GM12878 (cell line): ENCODE results near the gene CIAO2A. TPM values are rescaled to one million over a fixed set of nuclear protein-coding genes. Genes with fewer than 3 reads are reported as not detected.

Experiments
- ATAC-seq: fragments of 200-7000 bp; cut with Tn5 transposase; 3 replicates; pipeline ENCODE4 v1.9.1; 2020; ENCODE audit warnings: mild to moderate bottlenecking, moderate library complexity
- BruUV-seq: library from RNA; stranded (reverse); fragments of 400-500 nt; replicated peaks from 2 replicates; lab custom pipeline; 2021; lab: Mats Ljungman, UMichigan
- CTCF ChIA-PET: fragments of 300-600 bp; sonication (Branson Sonifier 250); formaldehyde crosslinking; extraction: SDS; loops from one replicate; lab custom pipeline; 2021; ENCODE audit warnings: inconsistent platforms; lab: Yijun Ruan, JAX
- POLR2A ChIA-PET: fragments of 350-600 bp; formaldehyde crosslinking; extraction: SDS; loops from one replicate; lab custom pipeline; 2021; ENCODE audit warnings: inconsistent platforms; lab: Charles Lee
- RAD21 ChIA-PET: fragments of 300-600 bp; sonication (Branson Sonifier 250); formaldehyde crosslinking; loops from one replicate; lab custom pipeline; 2023; ENCODE audit warnings: antibody characterized with exemption; ENCODE audit not compliant: unreplicated experiment; lab: Charles Lee
- SMC1A ChIA-PET: fragments of 300-600 bp; sonication (Branson Sonifier 250); formaldehyde crosslinking; loops from one replicate; lab custom pipeline; 2023; ENCODE audit not compliant: unreplicated experiment, uncharacterized antibody; lab: Charles Lee
- DNase-seq: peaks from one replicate; pipeline ENCODE4 v3.0.0-alpha.2; 2011; ENCODE audit warnings: low read depth, low spot score
- FAIRE-seq: peaks from 3 replicates; lab custom pipeline; 2011; peaks lifted over from hg19 to GRCh38; lab: Jason Lieb, UNC
- H2AFZ ChIP-seq: 2 replicates; pipeline ENCODE4 v1.6.0; 2011; ENCODE audit warnings: low read depth, low read length, control low read depth; ENCODE audit not compliant: control insufficient read depth
- H3K27ac ChIP-seq: 2 replicates; pipeline ENCODE4 v1.5.1; 2011; ENCODE audit warnings: control low read depth; ENCODE audit not compliant: control insufficient read depth, insufficient read depth
- H3K27me3 ChIP-seq, 2 experiments: replicated peaks in 1 of 2; 2 replicates each; pipeline versions ENCODE4 v1.6.0 to v1.6.1; 2011; ENCODE audit warnings: low read length in 1 of 2; ENCODE audit not compliant: control insufficient read depth in 2 of 2, insufficient read depth in 2 of 2
- H3K36me3 ChIP-seq, 2 experiments: 2 replicates each; pipeline ENCODE4 v1.5.1; 2011; ENCODE audit warnings: low read length in 1 of 2; ENCODE audit not compliant: control insufficient read depth in 2 of 2, insufficient read depth in 2 of 2
- H3K4me1 ChIP-seq: 2 replicates; pipeline ENCODE4 v1.6.1; 2011; ENCODE audit warnings: mild to moderate bottlenecking, low read length, moderate library complexity, mixed read lengths; ENCODE audit not compliant: control insufficient read depth, insufficient read depth
- H3K4me2 ChIP-seq: 2 replicates; pipeline ENCODE4 v1.6.0; 2011; ENCODE audit warnings: control low read depth; ENCODE audit not compliant: control insufficient read depth, insufficient read depth
- H3K4me3 ChIP-seq: fragments of 200-600 bp; sonication (generic); 2 replicates; pipeline ENCODE4 v1.5.1; 2016
- H3K79me2 ChIP-seq: 2 replicates; pipeline ENCODE4 v1.6.0; 2011; ENCODE audit warnings: low read length; ENCODE audit not compliant: control insufficient read depth, insufficient read depth
- H3K9ac ChIP-seq: 2 replicates; pipeline ENCODE4 v1.8.0; 2011; ENCODE audit warnings: low read length, control low read depth, mixed read lengths; ENCODE audit not compliant: control insufficient read depth, insufficient read depth
- H3K9me3 ChIP-seq: replicated peaks from 3 replicates; pipeline ENCODE4 v1.5.1; 2011; ENCODE audit warnings: mild to moderate bottlenecking, low read length; ENCODE audit not compliant: control insufficient read depth, insufficient read depth
- H4K20me1 ChIP-seq: 2 replicates; pipeline ENCODE4 v1.6.0; 2011; ENCODE audit not compliant: control insufficient read depth, insufficient read depth
- ASH2L ChIP-seq: fragments of 300-600, 200-600 bp; sonication (generic); IDR thresholded peaks from 2 replicates; pipeline ENCODE4 v1.6.1; 2017; ENCODE audit warnings: low read depth, mild to moderate bottlenecking, borderline replicate concordance
- BCL11A ChIP-seq: IDR thresholded peaks from 2 replicates; pipeline ENCODE4 v1.6.1; 2011; ENCODE audit warnings: low read depth, low read length
- CEBPB ChIP-seq, 2 experiments: fragments of 150-350 bp in 1 of 2; IDR thresholded peaks; 2 replicates each; pipeline ENCODE4 v1.6.1; 2012 to 2014; ENCODE audit warnings: low read depth in 2 of 2, low read length in 2 of 2, borderline replicate concordance in 1 of 2, inconsistent platforms in 1 of 2
- ESRRA ChIP-seq: IDR thresholded peaks from 2 replicates; pipeline ENCODE4 v1.6.1; 2012; ENCODE audit warnings: mild to moderate bottlenecking, low read length, improper control_type of control experiment
- EZH2 ChIP-seq: IDR thresholded peaks from 2 replicates; pipeline ENCODE4 v1.6.1; 2012; ENCODE audit warnings: low read depth, mild to moderate bottlenecking, control low read depth, inconsistent platforms, low read length, borderline replicate concordance; ENCODE audit not compliant: control insufficient read depth
- JUNB ChIP-seq: IDR thresholded peaks from 2 replicates; pipeline ENCODE4 v1.6.1; 2016; ENCODE audit warnings: antibody characterized with exemption, mild to moderate bottlenecking
- MEF2A ChIP-seq: IDR thresholded peaks from 2 replicates; pipeline ENCODE4 v1.6.1; 2011; ENCODE audit warnings: low read depth, mild to moderate bottlenecking, low read length, moderate library complexity; ENCODE audit not compliant: insufficient read depth
- MYB ChIP-seq: fragments of 150-350 bp; IDR thresholded peaks from 2 replicates; pipeline ENCODE4 v1.6.1; 2014; ENCODE audit warnings: mild to moderate bottlenecking, low read depth, low read length, borderline replicate concordance
- PAX8 ChIP-seq: fragments of 450-650 bp; IDR thresholded peaks from 2 replicates; pipeline ENCODE4 v1.6.1; 2017; ENCODE audit warnings: mild to moderate bottlenecking, moderate library complexity
- POLR2AphosphoS2 ChIP-seq: IDR thresholded peaks from 2 replicates; pipeline ENCODE4 v1.6.1; 2011; ENCODE audit warnings: low read depth, mild to moderate bottlenecking, low read length, improper control_type of control experiment, moderate library complexity
- RCOR1 ChIP-seq: conservative IDR thresholded peaks from 2 replicates; pipeline ENCODE4 v1.6.1; 2012; ENCODE audit warnings: low read depth, low read length, improper control_type of control experiment
- SP1 ChIP-seq: IDR thresholded peaks from one replicate; pipeline ENCODE4 v1.6.1; 2011; ENCODE audit warnings: low read depth, low read length
- STAT3 ChIP-seq: IDR thresholded peaks from 2 replicates; pipeline ENCODE4 v1.6.1; 2011; ENCODE audit warnings: low read depth, low read length, improper control_type of control experiment
- TCF3 ChIP-seq: IDR thresholded peaks from 2 replicates; pipeline ENCODE4 v1.6.1; 2012; ENCODE audit warnings: low read depth, mild to moderate bottlenecking, low read length, borderline replicate concordance; ENCODE audit not compliant: insufficient read depth
- ZNF207 ChIP-seq: fragments of 450-650 bp; IDR thresholded peaks from 2 replicates; pipeline ENCODE4 v1.6.1; 2014; ENCODE audit warnings: antibody characterized with exemption, mild to moderate bottlenecking, borderline replicate concordance
- WGBS: methylation state at CpG from one replicate; pipeline ENCODE4 v1.1.6; 2016; ENCODE audit warnings: low lambda C conversion rate; ENCODE audit not compliant: insufficient replicate concordance, insufficient coverage; ENCODE audit errors: missing lambda C conversion rate; 5-methylcytosine and 5-hydroxymethylcytosine counted together
- in situ Hi-C: fragments of 300-500 bp; cut with MboI; formaldehyde crosslinking; loops from 9 replicates; pipeline ENCODE4 v1.14.3; 2018; ENCODE audit warnings: mixed read lengths
- intact Hi-C: fragments of 100-400 bp; cut with micrococcal nuclease; formaldehyde crosslinking; loops from one replicate; pipeline ENCODE4 v1.14.2; 2022; ENCODE audit not compliant: unreplicated experiment
- polyA plus RNA-seq, 11 experiments: library from polyadenylated mRNA; depleted of rRNA in 4 of 11; unstranded in 6 of 11; stranded (reverse) in 5 of 11; fragments of >200 nt; fragmentation: Nextera tagmentation in 4 of 11; fragmentation: Illumina TruSeq in 1 of 11; extraction: Ambion mirVana in 4 of 11; extraction: Trizol in 1 of 11; gene quantifications; 1 replicate in 1 of 11; 2 replicates in 10 of 11; pipeline versions ENCODE4 v1.2.1 to v1.2.3, GENCODE V29; 2011 to 2016; ENCODE audit warnings: inconsistent platforms in 2 of 11, missing spikeins in 2 of 11, low read depth in 1 of 11
- total RNA-seq, 4 experiments: library from RNA; depleted of rRNA in 3 of 4; stranded (reverse); fragments of >200 nt in 3 of 4; fragmentation: Illumina TruSeq in 1 of 4; extraction: Trizol in 1 of 4; gene quantifications; 2 replicates each; pipeline versions ENCODE4 v1.2.1 to v1.2.3, GENCODE V29; 2013 to 2021
- TF ChIP-seq, protein P1 (sequence below): IDR thresholded peaks from 2 replicates; pipeline ENCODE4 v1.6.1; 2011; ENCODE audit warnings: borderline replicate concordance, low read depth, mild to moderate bottlenecking, moderate library complexity, mixed read lengths, low read length; ENCODE audit not compliant: insufficient read depth; ENCODE audit errors: extremely low read length
- TF ChIP-seq, protein P2 (sequence below): fragments of 450-650 bp; IDR thresholded peaks from 2 replicates; pipeline ENCODE4 v1.6.1; 2018; ENCODE audit warnings: borderline replicate concordance, mild to moderate bottlenecking; ENCODE audit not compliant: partially characterized antibody
- TF ChIP-seq, protein P3 (sequence below): fragments of 450-650 bp; IDR thresholded peaks from 2 replicates; pipeline ENCODE4 v1.6.1; 2014; ENCODE audit warnings: mild to moderate bottlenecking

CIAO2A gene
- total and polyA plus RNA-seq, 10 of the 15 experiments (the other 5 are each of a cell fraction or from before 2014, with no cell fraction given) = 94.5 to 400 (median 204) TPM

DNA sequence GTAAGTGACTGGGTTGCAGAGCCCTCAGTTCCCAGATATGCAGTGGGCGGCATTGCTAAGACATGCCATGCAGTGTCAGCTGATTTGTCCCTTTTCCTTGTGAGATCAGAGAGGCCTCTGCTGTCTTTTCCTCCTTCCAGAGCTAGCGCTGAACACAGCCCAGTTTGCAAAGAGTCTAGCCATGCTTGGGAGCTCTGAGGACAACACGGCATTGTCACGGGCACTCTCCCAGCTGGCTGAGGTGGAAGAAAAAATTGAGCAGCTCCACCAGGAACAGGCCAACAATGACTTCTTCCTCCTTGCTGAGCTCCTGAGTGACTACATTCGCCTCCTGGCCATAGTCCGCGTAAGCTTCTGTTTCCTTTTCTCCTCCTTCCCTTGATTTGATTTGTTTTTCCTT lies 37.9 kb upstream of the CIAO2A start (continued):
- TF ChIP-seq ASH2L = no peak
- no peak for TF ChIP-seq MYB
- TF ChIP-seq, all 136 proteins: peak for 0

DNA sequence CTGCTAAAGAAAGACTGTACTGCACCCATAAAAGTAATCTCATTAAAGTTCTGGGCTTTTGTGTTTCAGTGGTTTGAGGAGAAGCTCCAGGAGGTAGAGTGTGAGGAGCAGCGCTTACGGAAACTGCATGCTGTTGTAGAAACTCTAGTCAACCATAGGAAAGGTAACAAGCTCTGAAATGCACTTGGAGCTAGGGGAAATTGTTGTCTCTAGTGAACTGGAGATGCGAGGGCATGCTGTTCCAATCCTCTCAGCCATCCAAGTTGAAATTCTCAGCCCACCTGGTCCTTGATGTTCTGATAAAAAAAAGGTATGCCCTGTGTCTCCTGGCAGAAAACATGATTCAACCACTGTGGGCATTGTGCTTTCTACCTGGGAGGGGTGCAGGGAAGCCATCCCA lies 36.5 kb upstream of the CIAO2A start:
- H3K36me3 ChIP-seq = peaks cover 27 to 49% of the 10 kb centered on the region in 2 experiments
- intact Hi-C loops = no loop called here
- no peak overlapping the region for H3K9ac ChIP-seq
- ATAC-seq (no peak), DNase-seq (no peak), FAIRE-seq (no peak)
- RAD21 ChIA-PET = no interaction called here
- TF ChIP-seq PAX8 = no peak
- no peak for TF ChIP-seq ESRRA
- no peak for TF ChIP-seq ZNF207
- TF ChIP-seq BCL11A = no peak
- TF ChIP-seq, protein P1, sequence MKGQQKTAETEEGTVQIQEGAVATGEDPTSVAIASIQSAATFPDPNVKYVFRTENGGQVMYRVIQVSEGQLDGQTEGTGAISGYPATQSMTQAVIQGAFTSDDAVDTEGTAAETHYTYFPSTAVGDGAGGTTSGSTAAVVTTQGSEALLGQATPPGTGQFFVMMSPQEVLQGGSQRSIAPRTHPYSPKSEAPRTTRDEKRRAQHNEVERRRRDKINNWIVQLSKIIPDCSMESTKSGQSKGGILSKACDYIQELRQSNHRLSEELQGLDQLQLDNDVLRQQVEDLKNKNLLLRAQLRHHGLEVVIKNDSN = no peak
- TF ChIP-seq RCOR1 = no peak
- TF ChIP-seq EZH2 = no peak
- no peak for TF ChIP-seq POLR2AphosphoS2
- TF ChIP-seq, protein P2, sequence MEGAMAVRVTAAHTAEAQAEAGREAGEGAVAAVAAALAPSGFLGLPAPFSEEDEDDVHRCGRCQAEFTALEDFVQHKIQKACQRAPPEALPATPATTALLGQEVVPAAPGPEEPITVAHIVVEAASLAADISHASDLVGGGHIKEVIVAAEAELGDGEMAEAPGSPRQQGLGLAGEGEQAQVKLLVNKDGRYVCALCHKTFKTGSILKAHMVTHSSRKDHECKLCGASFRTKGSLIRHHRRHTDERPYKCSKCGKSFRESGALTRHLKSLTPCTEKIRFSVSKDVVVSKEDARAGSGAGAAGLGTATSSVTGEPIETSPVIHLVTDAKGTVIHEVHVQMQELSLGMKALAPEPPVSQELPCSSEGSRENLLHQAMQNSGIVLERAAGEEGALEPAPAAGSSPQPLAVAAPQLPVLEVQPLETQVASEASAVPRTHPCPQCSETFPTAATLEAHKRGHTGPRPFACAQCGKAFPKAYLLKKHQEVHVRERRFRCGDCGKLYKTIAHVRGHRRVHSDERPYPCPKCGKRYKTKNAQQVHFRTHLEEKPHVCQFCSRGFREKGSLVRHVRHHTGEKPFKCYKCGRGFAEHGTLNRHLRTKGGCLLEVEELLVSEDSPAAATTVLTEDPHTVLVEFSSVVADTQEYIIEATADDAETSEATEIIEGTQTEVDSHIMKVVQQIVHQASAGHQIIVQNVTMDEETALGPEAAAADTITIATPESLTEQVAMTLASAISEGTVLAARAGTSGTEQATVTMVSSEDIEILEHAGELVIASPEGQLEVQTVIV = no peak
- TF ChIP-seq MEF2A = no peak
- TF ChIP-seq SP1 = no peak
- TF ChIP-seq STAT3 = no peak
- TF ChIP-seq, protein P3, sequence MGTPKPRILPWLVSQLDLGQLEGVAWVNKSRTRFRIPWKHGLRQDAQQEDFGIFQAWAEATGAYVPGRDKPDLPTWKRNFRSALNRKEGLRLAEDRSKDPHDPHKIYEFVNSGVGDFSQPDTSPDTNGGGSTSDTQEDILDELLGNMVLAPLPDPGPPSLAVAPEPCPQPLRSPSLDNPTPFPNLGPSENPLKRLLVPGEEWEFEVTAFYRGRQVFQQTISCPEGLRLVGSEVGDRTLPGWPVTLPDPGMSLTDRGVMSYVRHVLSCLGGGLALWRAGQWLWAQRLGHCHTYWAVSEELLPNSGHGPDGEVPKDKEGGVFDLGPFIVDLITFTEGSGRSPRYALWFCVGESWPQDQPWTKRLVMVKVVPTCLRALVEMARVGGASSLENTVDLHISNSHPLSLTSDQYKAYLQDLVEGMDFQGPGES = no peak
- no peak for TF ChIP-seq TCF3
- TF ChIP-seq CEBPB (IDR thresholded peaks at IDR 0.05; ENCODE audit: borderline replicate concordance in 1 of 2, low read depth in 2 of 2, low read length in 2 of 2) = no peak
- no peak for TF ChIP-seq JUNB
- H3K4me2 ChIP-seq = no peak overlapping the region
- no peaks in the 10 kb centered on the region; the same call in 2 of the 3 replicates for H3K9me3 ChIP-seq
- no peaks in the 10 kb centered on the region for H3K79me2 ChIP-seq
- no peaks in the 10 kb centered on the region for H3K4me1 ChIP-seq
- H3K27ac ChIP-seq = no peak overlapping the region
- H3K27me3 ChIP-seq = no peaks in the 10 kb centered on the region
- H2AFZ ChIP-seq = no peak overlapping the region
- 95% methylated on average over 3 of the region's 3 CpGs for WGBS
- SMC1A ChIA-PET = interaction anchor here (0.9 to 2.5 kb wide), 2 partner anchors 23 to 535 kb away, joined by 3 to 7 read pairs; no protein-coding TSS in a partner anchor
- BruUV-seq = no TSS peak
- CTCF ChIA-PET = interaction anchor here (0.7 to 1.0 kb wide), 4 partner anchors 9 to 145 kb away, joined by 3 to 5 read pairs (median 3); no protein-coding TSS in a partner anchor
- in situ Hi-C loops = no loop called here
- no peaks in the 10 kb centered on the region for H4K20me1 ChIP-seq
- no peak overlapping the region for H3K4me3 ChIP-seq
- POLR2A ChIA-PET = interaction anchor here (0.6 to 1.3 kb wide), 3 partner anchors 15 to 203 kb away, joined by 3 to 5 read pairs (median 3); no protein-coding TSS in a partner anchor
